Mesodermal cell (in vitro differentiated cells): ENCODE results near the gene ANKK1.

ENCODE experiments used
- H3K27ac ChIP-seq: 2 replicates; pipeline ENCODE4 v1.7.0; 2013; ENCODE audit warnings: mild to moderate bottlenecking, low read depth, low read length, moderate library complexity; ENCODE audit not compliant: severe bottlenecking
- H3K36me3 ChIP-seq: 2 replicates; pipeline ENCODE4 v1.7.1; 2013; ENCODE audit warnings: mild to moderate bottlenecking, low read length, moderate library complexity; ENCODE audit not compliant: control insufficient read depth, insufficient read depth
- H3K4me1 ChIP-seq: one replicate; pipeline ENCODE4 v1.7.1; 2013; ENCODE audit warnings: mild to moderate bottlenecking, low read length; ENCODE audit not compliant: insufficient read depth, control insufficient read depth, poor library complexity, severe bottlenecking
- H3K4me3 ChIP-seq: 2 replicates; pipeline ENCODE4 v1.7.0; 2013; ENCODE audit warnings: low read length, control low read depth, mild to moderate bottlenecking; ENCODE audit not compliant: insufficient read depth, poor library complexity, severe bottlenecking; ENCODE audit errors: extremely low read depth
- H3K9me3 ChIP-seq: 2 replicates; pipeline ENCODE4 v1.7.1; 2013; ENCODE audit warnings: mild to moderate bottlenecking, low read length, moderate library complexity; ENCODE audit not compliant: control insufficient read depth
- WGBS, 2 experiments: methylation state at CpG; one replicate each; pipeline ENCODE4 v1.1.5; 2013; ENCODE audit warnings: missing lambda C conversion rate in 2 of 2; ENCODE audit not compliant: insufficient coverage in 2 of 2; 5-methylcytosine and 5-hydroxymethylcytosine counted together

The ANKK1 gene

DNA sequence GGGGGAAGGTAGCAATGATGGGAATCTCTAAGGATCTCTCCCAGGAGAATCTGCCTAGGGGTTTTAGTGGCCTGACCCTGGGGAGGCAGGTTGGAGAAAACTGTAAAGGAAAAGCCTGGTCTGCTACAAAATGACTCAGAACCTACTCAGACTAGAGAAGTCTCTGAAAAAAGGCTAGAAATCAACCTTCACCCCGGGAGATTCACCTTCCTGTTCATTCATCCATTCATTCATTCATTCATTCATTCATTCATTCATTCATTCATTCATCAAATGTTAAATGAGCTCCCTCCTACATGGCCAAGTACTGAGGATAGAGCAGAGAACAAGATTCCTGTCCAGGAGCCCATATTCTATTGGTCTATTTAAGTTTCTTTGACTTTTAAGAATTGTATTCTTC is 8.9 kb upstream of the ANKK1 start:
- 38 to 86% methylated on average over 1 of the region's 1 CpG for WGBS, 2 experiments
- Histone ChIP-seq H3K9me3 (no peaks in the 10 kb centered on the region), H3K36me3 (no peaks in the 10 kb centered on the region), H3K4me3 (no peak overlapping the region), H3K4me1 (peaks cover 5% of the 10 kb centered on the region), H3K27ac (no peak overlapping the region)

DNA sequence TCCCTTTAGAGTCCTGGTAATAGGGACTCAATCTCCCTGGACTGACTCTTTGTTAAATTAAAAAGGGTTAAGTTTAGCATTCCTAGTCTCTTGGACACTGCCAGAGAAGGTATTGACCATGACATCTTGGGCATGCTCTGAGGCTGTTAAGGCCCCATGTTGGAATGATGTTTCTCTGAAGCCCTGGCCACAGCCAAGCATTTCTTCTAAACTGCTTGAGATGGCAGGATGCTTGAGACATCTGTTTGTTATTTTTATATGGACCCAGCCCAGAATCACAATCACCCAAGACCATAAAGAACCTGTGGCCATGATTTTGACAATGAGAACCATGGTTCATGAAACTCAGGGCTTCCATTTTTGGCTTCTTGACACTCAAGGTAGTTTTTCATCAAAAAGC is 5.5 kb upstream of the ANKK1 start:
- Histone ChIP-seq H3K27ac (no peak overlapping the region), H3K9me3 (no peaks in the 10 kb centered on the region), H3K4me1 (peaks cover 24% of the 10 kb centered on the region), H3K36me3 (no peaks in the 10 kb centered on the region), H3K4me3 (no peak overlapping the region)

DNA sequence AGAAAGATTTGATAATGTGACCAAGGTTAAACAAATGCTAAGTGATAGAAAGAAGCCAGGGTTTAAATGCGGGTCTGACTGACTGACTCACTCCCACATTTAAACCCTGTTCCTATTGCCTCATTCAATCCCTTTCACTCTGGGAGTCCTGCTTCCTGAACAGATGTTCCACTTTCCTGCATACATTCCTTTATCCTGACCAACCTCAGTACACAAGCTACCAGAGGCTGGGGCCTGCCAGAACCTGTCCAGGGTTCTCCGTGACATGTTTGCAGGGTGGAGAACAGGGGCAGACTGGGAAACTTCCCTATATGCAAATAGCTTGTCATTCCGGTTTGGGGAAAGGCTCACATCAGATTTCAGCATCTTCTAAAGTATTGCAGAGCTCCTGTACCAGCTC is 3.0 kb upstream of the ANKK1 start:
- Histone ChIP-seq H3K4me3 (no peak overlapping the region), H3K27ac (no peak overlapping the region), H3K36me3 (no peaks in the 10 kb centered on the region), H3K4me1 (peaks cover 21% of the 10 kb centered on the region), H3K9me3 (no peaks in the 10 kb centered on the region)
- WGBS, 2 experiments, result 70 to 81% methylated on average over 3 of the region's 3 CpGs

DNA sequence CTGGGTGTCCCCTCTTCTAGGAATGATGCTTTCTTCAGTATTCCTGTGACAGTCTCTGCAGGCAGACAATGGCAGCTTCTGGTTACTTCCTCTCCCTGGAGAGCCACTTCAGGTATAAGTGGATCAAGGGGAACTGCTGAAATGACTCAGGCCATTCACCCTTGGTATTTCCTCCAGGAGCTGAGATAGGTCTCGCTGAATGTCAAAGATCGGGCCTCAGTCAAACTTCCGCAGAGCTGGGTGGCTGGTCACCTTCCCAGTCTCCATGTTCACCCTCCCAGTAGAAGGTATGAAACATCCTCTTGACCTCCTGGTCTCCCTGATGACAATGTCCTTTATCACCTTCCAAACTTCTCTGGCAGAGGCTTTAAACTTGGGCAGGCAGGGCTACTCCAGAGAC is 1.8 kb upstream of the ANKK1 start:
- whole genome bisulfite sequencing, 2 experiments, result 93 to 97% methylated on average over 3 of the region's 3 CpGs
- Histone ChIP-seq H3K27ac (no peak overlapping the region), H3K4me3 (no peak overlapping the region), H3K4me1 (peaks cover 21% of the 10 kb centered on the region), H3K36me3 (no peaks in the 10 kb centered on the region), H3K9me3 (no peaks in the 10 kb centered on the region)

DNA sequence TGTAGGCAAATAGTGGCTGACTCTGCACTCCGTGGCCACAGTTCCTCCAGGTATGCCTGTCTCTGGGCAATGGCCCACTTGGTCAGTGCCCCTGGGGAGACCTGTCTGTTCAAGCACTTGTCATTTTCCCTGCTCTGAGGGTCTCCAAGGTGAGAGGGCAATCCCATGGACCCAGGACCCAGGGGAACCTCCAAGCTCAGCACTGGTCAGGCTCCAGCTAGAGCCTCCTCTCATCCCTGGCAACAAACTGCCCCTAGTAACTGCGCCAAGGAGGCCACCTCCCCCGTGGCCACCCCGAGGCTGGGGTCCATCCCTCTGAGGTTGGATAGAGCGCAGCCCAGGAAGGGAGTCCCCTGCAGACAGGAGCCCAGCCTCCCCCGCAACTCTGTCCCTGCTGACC is 713 bp upstream of the ANKK1 start:
- H3K4me1 ChIP-seq, result peaks cover 21% of the 10 kb centered on the region
- no peak overlapping the region for H3K4me3 ChIP-seq
- no peaks in the 10 kb centered on the region for H3K36me3 ChIP-seq
- no peaks in the 10 kb centered on the region for H3K9me3 ChIP-seq
- WGBS, 2 experiments, result 88 to 100% methylated on average over 2 to 5 of the region's 6 CpGs
- H3K27ac ChIP-seq, result no peak overlapping the region

DNA sequence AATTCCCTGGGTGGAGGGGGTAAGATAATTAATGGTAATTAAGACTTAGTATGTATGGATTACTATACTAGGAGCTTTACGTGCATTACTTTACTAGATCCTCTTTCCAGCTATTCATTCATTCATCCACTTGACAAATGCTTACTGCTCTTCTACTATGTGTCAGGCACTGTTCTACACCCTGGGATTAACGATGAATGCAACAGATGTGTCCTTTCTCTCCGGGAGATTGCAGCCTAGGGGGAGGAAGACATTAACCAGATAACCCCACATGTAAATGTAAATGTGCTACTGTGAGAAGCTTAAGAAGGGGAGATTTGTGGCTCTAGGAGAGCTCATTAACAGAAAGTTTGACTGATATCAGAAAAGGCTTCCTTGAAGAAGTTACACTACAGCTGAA is 1.7 kb downstream of the ANKK1 start:
- Histone ChIP-seq H3K4me1 (peaks cover 21% of the 10 kb centered on the region), H3K9me3 (no peaks in the 10 kb centered on the region), H3K4me3 (no peak overlapping the region), H3K27ac (no peak overlapping the region), H3K36me3 (no peaks in the 10 kb centered on the region)
- no CpG with 5 or more reads among the region's 3 CpGs for WGBS, 2 experiments

DNA sequence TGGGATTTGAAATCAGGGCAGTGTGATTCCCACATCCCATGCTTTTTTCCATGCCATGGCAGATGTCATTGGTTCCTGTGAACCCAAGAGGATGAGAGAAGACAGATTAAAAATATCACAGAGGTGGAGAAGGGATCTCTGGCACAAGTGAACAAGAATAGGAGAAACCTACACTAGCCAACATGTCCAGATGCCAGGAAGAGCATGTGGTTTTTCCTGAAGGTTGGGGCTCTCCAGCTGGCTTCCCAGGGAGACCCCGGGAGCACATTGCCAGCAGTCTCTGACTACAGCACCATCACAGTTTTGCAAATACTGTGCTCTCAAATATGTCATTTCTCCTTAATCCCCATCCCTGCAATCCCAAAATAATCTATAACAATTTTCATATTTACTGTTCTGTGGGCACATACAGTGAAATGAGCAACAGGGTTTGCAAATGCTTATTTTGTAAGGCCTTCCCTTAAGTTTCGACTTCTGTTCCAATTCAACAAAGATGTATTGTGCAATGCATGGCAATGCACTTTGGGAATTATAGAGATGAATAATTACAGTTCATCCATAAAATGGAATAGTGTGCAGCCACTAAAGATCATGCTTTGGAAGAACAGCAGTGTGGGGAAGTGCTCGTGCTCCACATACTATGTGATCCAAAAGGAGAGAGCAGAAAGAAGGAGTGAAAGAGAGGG is 4.8 kb downstream of the ANKK1 start:
- WGBS, 2 experiments, result 90 to 96% methylated on average over 3 of the region's 3 CpGs
- H3K36me3 ChIP-seq, result no peaks in the 10 kb centered on the region

DNA sequence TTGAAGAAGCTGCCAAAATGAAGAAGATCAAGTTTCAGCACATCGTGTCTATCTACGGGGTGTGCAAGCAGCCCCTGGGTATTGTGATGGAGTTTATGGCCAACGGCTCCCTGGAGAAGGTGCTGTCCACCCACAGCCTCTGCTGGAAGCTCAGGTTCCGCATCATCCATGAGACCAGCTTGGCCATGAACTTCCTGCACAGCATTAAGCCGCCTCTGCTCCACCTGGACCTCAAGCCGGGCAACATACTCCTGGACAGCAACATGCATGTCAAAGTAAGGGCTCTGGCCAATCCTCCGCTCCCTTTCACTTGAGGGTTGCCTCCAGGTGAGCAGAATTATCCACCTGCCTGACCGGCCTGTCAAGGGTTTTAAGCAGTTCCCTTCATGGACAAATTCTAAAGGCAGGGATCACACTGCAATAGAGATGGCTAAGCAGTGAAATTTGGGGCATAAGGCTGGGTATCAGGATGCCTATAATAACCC is 6.0 kb downstream of the ANKK1 start:
- H3K9me3 ChIP-seq, result no peaks in the 10 kb centered on the region
- 87 to 93% methylated on average over 7 to 8 of the region's 8 CpGs for WGBS, 2 experiments
- H3K27ac ChIP-seq, result no peak overlapping the region
- no peak overlapping the region for H3K4me3 ChIP-seq
- H3K36me3 ChIP-seq, result no peaks in the 10 kb centered on the region
- H3K4me1 ChIP-seq, result no peaks in the 10 kb centered on the region

More for the DNA sequence above, 4.8 kb downstream of the ANKK1 start:
- Histone ChIP-seq H3K9me3 (no peaks in the 10 kb centered on the region), H3K4me3 (no peak overlapping the region), H3K4me1 (no peaks in the 10 kb centered on the region), H3K27ac (no peak overlapping the region)

DNA sequence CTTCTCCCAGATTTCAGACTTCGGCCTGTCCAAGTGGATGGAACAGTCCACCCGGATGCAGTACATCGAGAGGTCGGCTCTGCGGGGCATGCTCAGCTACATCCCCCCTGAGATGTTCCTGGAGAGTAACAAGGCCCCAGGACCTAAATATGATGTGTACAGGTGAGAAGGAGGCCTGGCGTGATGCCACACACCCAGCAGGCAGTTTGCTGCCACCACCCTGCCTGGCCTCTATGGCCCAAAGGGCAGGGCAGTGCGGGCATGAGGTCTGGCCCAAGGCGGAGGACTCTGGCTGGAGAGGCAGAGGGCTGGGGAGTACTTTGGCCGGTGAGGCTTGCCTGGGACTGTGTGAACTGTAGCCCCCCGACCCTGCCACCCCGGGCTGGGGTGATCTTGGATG is 7.3 kb downstream of the ANKK1 start:
- Histone ChIP-seq H3K4me1 (no peaks in the 10 kb centered on the region), H3K4me3 (no peak overlapping the region), H3K36me3 (no peaks in the 10 kb centered on the region), H3K27ac (no peak overlapping the region), H3K9me3 (no peaks in the 10 kb centered on the region)
- WGBS, 2 experiments, result 83 to 95% methylated on average over 8 to 11 of the region's 11 CpGs

DNA sequence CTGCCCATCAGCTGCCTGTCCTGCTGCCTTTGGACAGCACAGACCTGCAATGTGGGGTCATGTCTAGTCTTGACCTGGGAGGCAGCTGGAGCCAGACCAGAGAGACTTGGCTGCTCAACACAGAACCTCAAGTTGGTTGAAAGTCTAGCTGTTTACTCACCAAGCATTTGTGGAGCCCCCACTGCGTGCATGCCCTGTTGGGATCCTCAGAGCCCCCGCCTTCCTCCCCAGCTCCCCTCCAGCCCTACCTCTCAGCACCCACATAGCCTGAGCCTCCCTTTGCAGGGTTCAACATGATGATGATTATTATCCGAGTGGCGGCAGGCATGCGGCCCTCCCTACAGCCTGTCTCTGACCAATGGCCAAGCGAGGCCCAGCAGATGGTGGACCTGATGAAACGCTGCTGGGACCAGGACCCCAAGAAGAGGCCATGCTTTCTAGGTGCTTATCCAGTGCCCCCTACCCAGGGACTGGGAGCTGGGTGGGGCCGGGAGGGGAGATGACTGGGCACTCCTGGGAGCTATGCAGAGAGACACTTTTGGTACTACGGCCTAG is 8.3 kb downstream of the ANKK1 start:
- H3K36me3 ChIP-seq, result no peaks in the 10 kb centered on the region
- H3K27ac ChIP-seq, result no peak overlapping the region
- H3K4me1 ChIP-seq, result no peaks in the 10 kb centered on the region
- WGBS, 2 experiments, result 94 to 97% methylated on average over 7 of the region's 9 CpGs
- H3K9me3 ChIP-seq, result no peaks in the 10 kb centered on the region
- H3K4me3 ChIP-seq, result no peak overlapping the region

DNA sequence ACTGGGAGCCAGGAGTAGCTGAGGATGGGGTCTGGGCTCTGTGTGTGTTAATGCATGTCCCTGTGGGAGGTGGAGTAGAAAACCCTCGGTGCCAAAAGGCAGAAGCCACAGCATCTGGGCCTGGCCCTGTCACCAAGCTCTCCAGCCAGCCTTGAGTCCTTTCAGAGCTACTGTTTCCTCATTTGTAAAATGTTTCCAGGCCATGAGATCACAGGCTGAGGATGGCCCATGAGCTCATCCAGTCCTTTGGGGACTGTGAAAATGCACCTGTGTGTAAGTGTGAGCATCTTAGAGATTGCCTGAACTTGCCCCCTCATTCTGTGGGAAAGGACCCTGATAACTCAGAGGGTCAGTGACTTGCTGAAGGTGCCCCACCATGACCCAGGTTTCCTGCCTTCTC is 9.1 kb downstream of the ANKK1 start:
- 57 to 83% methylated on average over 1 of the region's 1 CpG for WGBS, 2 experiments
- Histone ChIP-seq H3K4me3 (no peak overlapping the region), H3K9me3 (no peaks in the 10 kb centered on the region), H3K4me1 (no peaks in the 10 kb centered on the region), H3K27ac (no peak overlapping the region), H3K36me3 (no peaks in the 10 kb centered on the region)
